ENCODE data around the gene DCANP1.

The DCANP1 gene

DNA sequence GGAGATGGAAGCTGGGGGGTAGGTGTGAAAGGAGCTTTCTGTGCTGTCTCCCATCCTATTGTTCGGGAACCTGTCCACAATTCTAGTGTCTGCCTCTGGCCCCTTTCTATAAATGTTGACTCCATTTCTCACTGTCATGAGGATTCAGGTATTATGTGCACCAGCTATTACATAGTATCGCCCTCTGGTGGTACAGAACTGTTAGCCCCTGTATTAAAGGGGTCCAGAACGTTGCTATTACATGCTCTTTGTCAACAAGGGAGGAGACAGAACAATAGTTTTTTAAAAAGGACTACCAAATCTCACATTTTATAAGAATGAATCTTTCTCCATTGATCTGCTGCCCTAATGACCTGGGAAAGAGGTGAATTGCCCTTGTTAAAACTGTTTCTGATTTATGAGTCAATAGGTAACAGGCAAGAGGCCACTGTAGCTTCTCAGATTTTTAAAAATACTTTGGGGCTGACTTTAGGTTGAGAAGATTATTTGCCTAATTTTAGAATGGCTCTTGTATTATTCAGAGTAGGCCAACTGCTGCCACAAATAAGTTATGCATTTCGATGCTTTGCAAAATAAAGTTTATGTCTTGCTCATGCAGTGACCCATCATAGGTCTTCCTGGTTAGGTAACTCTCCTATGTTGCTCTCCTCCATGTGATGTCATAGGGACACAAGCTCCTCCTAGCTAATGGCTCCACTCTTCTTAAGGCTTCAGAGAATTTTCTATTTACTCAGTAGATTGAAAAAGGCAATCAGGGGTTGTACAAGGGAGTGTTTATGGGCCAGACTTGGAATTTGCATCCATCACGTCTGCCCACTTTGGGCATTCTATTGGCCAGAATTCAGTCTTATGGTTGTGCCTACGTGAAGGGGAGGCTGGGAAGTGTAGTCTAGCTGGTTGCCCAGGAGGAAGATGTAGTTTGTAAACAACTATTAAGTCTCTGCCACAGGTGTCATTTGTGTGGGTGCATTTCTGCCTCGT is 20.8 kb downstream of the DCANP1 start:
- no peak for DNase-seq (ENCODE audit: low read depth in 2 of 2, low spot score in 1 of 2)

DNA sequence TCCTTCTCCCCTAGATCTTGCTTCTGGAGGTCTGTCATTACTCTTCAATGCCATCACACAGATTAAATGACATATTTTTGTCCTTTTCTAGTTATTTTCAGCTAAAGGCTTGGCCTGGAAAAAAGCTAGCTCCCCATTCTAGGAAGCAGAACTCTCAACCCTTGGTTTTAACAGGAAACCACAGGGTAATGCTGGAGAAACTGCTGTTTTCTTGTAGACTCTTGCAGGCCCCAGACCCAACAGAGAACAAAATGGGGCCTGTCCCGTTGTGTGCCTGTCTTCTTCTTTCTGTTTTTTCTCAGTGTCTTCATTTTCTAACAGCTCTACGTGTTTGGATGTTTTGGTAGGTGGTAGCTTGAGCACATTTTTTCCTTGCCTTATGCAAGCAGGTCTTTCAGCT is 21.5 kb downstream of the DCANP1 start:
- no peak for DNase-seq (ENCODE audit: low read depth in 2 of 2, low spot score in 1 of 2)

DNA sequence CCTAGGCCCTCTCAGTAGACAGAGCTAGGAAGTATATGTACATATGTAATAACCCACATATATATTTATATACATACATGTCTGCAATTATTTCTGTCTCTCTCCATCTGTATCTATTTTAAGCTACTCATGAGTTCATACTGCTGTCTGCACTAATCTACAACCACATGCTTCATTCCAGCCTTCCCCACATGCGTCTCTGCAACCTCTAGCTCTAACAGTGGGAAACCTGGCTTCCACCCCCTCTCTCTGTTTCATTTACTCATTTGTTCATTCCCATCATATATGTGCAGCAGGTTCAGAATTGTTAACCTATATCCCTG is 23.3 kb downstream of the DCANP1 start:
- DNase-seq (ENCODE audit: low read depth in 2 of 2, low spot score in 1 of 2), result no peak

DNA sequence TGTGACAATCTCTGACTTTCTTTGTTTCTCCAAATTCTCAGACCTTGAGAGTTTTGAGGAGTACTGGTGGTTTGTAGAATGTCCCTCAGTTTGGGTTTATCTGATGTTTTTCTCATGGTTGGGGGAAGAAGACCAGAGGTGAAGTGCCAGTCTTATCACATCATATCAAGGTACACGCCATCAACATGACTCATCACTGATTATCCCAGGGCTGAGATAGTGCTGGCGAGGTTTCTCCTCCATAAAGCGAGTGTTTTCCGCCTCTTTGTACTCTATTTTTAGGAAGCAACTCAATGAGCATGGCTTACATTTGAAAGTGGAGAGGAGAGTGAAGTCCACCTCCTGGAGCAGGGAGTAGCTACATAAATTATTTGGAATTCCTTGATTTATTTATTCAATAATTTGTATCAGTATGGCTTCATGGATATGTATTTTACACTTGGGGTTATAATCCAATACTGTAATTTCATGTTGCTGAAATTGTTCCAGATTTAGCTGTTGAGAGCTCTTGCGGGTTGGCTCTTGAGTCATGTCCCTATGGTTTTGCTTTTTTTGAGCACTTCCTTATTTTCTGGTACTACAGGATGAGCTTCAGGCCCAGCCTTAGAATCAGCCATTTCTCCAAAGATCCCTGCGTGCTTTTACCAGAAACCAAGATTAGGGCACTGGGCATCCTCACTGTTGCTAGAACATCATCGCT is 23.9 kb downstream of the DCANP1 start:
- no peak for DNase-seq (ENCODE audit: low read depth in 2 of 2, low spot score in 1 of 2)

DNA sequence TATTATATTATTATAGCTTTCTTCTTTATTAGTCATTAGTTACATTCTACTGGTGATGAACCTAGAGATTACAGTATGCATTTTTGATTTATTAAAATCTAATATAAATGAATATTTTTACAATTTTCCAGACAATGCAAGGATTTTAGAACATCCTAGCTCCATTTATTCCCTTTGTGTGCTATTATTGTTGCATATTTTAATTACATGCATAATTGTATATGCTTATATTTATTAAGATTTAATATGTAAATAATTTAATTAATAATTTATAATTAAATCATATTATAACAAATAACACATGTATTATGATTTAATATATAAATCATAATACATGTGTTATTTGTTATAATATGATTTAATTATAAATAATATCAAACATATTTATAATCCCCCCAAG is 24.7 kb downstream of the DCANP1 start:
- DNase-seq (ENCODE audit: low read depth in 2 of 2, low spot score in 1 of 2), result no peak

DNA sequence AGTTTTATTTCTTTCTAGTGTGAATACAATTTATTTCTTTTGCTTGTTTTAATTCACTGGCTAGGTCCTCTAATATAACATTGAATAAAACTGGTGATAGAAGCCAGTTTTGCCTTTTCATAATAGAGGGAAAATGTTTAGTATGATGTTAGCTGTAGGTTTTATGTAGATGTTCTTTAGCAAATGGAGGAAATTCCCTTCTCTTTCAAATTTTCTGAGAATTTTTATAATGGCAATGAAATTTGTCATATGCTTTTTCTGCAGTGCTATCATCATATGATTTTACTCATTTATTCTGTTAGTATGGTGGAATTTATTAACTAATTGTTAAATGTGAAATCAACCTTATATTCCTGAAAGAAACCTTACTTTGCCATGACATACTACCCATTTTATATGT is 30.1 kb downstream of the DCANP1 start:
- no peak for DNase-seq (ENCODE audit: low read depth in 2 of 2, low spot score in 1 of 2)

DNA sequence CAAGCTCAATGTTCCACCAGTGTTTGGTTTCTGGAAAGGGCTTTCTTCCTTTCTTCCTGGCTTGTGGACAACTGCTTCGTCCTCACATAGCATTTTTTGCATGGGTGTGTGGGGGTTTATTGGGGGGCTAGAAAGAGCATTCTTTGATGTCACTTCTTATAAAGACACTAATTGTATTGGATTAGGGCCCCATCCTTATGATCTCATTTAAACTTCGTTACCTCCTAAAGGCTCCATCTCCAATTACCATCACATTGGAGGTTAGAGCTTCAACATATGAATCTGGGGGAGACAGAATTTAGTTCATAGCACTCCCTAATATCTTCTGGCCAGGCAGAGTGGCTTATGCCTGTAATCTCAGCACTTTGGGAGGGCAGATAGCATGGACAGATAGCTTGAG is 42.1 kb downstream of the DCANP1 start:
- DNase-seq (ENCODE audit: low read depth in 2 of 2, low spot score in 1 of 2), result no peak

DNA sequence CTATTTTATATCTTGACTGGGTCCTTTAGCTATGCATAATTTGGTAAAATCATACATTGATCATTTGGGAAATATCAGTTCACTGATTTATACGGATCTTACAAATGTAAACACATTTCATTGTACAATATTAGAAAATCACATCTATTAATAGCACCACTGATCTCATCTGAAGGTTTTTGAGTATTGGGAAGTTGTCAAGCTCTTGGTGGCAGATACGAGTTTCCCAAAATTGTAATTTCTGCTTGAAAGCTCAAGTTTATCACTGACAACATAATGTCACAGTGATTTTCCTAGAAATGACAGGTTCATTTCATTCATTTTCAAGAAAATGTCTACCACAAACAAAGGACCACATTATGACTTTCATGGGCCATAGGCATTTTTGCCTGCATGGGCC is 45.1 kb downstream of the DCANP1 start:
- no peak for DNase-seq (ENCODE audit: low read depth in 2 of 2, low spot score in 1 of 2)

DNA sequence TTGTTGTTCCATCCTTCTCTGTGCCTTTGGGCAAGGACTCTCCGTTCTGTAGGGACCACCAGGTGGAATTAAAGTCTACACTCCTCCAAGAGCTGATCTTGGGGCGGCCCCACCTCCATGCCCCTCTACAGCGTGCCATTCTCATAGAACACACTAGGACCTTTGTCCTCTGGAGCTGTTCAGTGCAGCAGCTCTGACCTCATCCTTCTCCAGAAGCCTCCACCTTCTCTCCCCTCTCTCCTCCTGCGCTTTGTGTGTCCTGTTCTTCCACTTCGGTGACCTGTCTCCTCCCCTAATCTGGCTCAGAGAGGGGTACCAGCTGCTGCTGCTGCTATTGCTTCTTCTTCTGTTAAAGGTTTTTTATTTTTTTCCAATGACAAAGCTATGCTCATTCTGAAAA is 46.3 kb downstream of the DCANP1 start:
- no peak for DNase-seq (ENCODE audit: low read depth in 2 of 2, low spot score in 1 of 2)

DNA sequence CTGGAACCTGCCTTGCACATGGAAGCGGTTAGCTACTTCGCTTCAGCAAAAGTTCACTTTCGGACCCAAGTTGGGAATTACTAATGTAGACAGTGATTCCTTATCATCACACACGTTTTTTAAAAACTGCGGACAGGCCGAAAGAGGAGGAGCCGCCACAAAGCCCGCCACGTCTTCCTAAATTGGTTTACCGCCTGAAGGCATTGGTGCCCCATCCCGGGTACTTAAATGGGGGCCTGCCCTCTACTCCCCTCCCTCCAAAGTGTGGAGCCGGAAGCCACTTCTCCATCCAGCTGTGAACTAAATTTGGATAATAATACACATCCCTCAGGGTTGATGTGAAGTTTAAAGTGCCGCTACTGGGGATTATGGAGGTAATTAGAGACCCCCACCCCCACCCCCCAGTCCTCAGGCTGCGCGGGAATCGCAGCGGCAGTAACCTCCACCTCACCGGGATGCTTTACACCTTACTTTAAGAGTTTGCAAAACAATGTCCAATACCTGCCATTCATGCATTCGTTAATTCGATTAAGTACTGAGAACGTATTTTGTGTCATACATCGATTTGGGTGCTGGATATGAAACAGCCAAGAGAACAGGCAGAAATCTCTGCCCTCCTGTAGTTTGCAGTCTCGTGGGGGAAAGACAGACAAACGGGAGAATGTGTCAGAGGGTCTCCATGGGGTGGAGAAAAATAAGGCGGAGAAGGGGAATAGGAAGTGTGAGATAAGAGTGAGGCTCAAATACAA is 47.2 kb downstream of the DCANP1 start:
- no peak for DNase-seq (ENCODE audit: low read depth in 2 of 2, low spot score in 1 of 2)

DNA sequence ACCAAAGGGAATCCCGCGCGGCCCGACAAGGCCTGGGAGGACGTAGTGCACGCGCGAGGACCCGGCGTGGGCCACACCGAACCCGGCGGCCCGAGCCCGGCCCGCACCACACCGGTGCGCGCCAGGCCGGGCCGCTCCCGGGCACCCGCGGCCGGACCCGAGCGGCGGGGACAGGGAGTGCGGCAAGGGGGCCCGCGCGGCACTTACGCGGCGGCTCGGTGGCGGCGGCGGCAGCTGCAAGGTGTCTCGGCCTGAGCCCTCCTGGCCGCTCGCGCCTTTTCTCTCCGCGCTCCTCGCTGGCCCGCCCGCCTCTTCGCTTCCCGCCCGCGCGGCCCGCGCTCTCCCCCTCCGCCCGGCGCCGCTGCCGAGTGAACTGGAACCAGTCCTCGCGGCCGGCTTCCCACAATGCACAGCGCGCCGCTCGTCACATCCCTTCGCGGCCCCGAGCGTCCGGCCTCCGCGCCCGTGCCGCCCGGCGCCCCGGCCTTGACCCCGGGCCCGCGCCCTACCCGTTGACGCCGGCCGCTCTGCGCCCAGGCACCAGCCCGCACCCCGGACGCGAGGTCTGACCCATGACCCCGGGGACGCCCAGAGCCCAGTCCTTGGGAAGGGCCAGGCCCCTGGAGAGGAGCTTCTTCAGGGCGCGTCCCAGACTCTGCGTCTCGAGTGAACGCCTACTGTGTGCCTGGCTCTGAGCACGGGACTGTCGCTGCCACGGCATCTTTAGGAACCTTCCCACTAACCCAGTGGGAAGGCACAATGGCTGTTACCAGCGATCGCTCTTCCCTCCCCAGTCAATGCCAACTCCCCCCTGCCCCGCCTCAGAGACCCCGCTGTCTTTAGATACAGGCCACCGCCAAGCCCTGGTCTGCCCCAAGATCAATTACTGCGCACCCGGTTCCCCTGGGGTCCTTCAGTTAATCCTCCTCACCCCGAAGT is 48.0 kb downstream of the DCANP1 start, which contains the start of gene MACROH2A1:
MACROH2A1 (minus strand) TSS at position 377 of the 939 bp plus-strand sequence. CDS start 10,138 bp downstream, outside the sequence.
- DNase-seq (ENCODE audit: low read depth in 2 of 2, low spot score in 1 of 2), result peak; percentile 58 to 66

DNA sequence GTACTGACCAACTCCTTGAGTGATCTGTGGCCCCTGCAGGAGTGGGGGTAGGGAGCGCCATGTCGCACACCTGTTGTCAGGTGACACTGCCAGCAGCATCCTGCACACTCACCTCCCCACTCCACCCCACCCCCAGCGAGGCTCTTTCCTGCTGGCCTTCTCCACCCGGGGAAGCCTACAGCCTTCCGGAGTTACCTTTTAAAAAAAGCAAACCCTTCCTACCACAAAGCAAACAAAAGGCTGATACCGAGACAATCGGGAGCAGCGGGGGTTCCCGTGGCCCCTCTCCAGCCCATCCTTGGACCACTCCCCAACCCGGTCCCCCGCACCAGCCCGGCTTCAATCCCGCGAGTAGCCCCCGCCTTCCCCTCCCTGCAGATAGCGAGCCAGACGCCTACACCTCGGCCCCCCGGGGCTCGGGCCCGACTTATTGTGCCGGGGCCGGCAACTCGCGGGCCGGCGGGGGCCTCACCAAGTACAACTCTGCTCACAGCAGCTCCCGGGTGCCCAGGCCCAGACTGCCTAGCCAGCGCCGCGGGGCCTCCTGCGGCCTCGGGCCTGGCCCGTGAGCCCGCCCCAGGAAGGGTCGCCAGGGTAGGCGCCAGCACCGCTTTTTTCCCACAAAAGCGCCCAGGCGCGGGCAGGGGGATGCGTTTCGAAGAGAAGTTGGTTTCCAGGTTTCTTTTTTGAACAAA is 48.8 kb downstream of the DCANP1 start:
- DNase-seq (ENCODE audit: low read depth in 2 of 2, low spot score in 1 of 2), result no peak

DNA sequence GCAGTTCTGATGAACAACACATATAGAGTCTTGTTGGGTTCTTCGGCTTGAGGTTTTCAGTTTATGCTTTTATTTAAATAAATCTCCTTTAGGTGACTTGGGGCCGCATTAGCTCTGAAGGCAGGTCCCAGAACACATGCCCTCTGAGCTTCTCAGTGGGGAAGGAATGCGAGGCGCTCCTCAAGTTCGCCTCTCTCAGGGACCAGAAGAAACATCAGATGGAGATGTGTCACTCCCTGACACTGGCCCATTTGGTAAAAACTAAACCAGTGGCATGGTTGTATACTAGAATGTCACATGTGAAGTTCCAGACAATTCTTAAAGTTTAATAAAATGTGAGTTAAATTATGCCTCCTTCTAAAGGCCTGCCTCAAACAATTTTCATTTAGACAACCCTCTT is 50.1 kb downstream of the DCANP1 start:
- DNase-seq (ENCODE audit: low read depth in 2 of 2, low spot score in 1 of 2), result no peak

DNA sequence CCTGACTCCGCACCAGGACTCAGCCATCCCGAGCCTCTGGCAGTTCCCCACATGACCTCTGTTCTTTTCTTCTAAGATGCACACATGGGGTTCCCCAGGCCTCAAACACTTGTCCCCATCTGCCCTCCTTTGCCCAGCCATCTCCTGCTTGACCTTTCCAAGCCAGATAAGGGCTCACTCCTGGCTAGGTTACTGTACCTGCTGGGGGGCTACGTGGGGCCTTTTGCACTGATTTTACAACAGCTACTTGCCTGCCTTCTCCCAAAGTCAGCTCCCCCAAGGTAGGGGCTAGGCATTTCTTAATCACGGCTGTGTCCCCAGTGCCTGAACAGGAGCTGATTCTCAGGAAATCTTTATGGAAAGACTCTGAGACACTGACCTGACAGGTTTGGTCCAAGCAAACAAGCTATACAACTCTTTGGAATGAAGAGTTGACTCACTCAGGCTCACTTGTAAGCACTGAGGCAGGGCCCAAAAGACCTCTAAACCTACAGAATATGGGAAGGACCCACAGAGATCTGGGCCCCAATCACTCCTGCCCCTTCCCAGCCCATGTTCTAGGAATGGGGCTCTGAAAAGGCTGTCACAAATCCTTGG is 50.6 kb downstream of the DCANP1 start:
- DNase-seq (ENCODE audit: low read depth in 2 of 2, low spot score in 1 of 2), result no peak

DNA sequence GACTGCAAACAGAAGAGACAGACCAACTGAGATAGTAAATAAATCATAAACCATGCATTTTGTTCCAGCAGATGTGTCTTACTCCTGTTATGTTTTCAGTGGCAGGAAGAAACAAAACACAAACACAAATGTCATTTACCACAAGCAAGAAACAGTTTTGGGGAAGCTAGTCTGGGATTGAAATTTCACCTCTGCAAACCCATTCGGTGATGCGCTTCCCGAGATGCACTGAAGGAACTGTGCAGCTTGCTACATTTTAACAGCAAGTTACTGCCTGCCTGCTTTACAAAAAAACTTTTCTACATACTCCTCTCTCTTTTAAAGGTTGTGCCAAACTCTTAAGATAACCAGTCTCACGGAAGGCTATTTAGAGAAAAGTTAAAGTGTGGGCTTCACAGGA is 51.3 kb downstream of the DCANP1 start:
- no peak for DNase-seq (ENCODE audit: low read depth in 2 of 2, low spot score in 1 of 2)

DNA sequence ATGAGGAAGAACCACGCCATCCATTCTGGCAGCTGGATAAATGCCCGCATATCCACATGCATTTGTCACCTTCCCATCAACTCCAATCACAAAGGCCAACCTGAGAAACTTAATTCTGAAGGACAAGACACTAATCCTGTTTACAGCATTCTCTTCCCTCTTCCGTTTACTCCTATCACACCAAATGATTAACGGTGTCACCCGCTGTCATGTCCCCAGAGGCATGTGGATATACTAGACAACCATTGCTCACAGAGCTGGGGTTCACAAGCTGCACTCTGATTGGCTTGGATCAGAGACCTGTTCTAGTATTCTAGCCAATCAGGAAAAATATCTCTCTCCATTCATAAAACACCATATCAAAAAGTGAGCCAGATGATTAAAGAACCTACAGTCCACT is 51.7 kb downstream of the DCANP1 start:
- DNase-seq (ENCODE audit: low read depth in 2 of 2, low spot score in 1 of 2), result no peak
